Liver (tissue), 9 donors: ENCODE data around the gene DNAAF3. TPM values are rescaled to one million over a fixed set of nuclear protein-coding genes. Genes with fewer than 3 reads are reported as not detected.

Experiments
- DNase-seq: peaks from one replicate; pipeline ENCODE4 v3.0.0-alpha.2; 2017; ENCODE audit warnings: low spot score
- H3K27ac ChIP-seq, 2 donors: one replicate each; pipeline ENCODE4 v1.7.0; 2013; ENCODE audit warnings: inconsistent platforms in 2 of 2, low read length in 2 of 2, control low read depth in 1 of 2, low read depth in 1 of 2, mild to moderate bottlenecking in 1 of 2
- H3K27me3 ChIP-seq, 4 donors: one replicate each; pipeline versions ENCODE4 v1.6.1 to v1.7.0; 2013; ENCODE audit warnings: low read length in 3 of 4, inconsistent platforms in 1 of 4, mild to moderate bottlenecking in 1 of 4, moderate library complexity in 1 of 4; ENCODE audit not compliant: control insufficient read depth in 4 of 4, insufficient read depth in 4 of 4
- H3K36me3 ChIP-seq, 4 donors: one replicate each; pipeline versions ENCODE4 v1.6.1 to v1.7.0; 2013; ENCODE audit warnings: low read length in 3 of 4, mild to moderate bottlenecking in 3 of 4, low read depth in 1 of 4, moderate library complexity in 1 of 4; ENCODE audit not compliant: control insufficient read depth in 4 of 4, insufficient read depth in 3 of 4
- H3K4me1 ChIP-seq, 4 donors: one replicate each; pipeline versions ENCODE4 v1.6.1 to v1.7.0; 2013; ENCODE audit warnings: low read length in 3 of 4, mild to moderate bottlenecking in 3 of 4, moderate library complexity in 1 of 4; ENCODE audit not compliant: control insufficient read depth in 4 of 4, insufficient read depth in 4 of 4
- H3K4me3 ChIP-seq, 3 donors: one replicate each; pipeline versions ENCODE4 v1.6.1 to v1.7.0; 2013; ENCODE audit warnings: low read length in 3 of 3, control low read depth in 1 of 3, low read depth in 1 of 3, mild to moderate bottlenecking in 1 of 3
- H3K9ac ChIP-seq, 2 donors: one replicate each; pipeline ENCODE4 v1.7.0; 2013; ENCODE audit warnings: low read length in 2 of 2, mild to moderate bottlenecking in 2 of 2, moderate library complexity in 2 of 2, control low read depth in 1 of 2, low read depth in 1 of 2
- H3K9me3 ChIP-seq, 4 donors: one replicate each; pipeline versions ENCODE4 v1.6.1 to v1.7.0; 2013; ENCODE audit warnings: low read length in 3 of 4; ENCODE audit not compliant: control insufficient read depth in 4 of 4
- ATF3 ChIP-seq: IDR thresholded peaks from 2 replicates; pipeline ENCODE4 v1.6.1; 2016; ENCODE audit warnings: antibody characterized with exemption
- EGR1 ChIP-seq, 2 donors: IDR thresholded peaks; 2 replicates each; pipeline ENCODE4 v1.6.1; 2016 to 2018; ENCODE audit warnings: antibody characterized with exemption in 2 of 2, low read depth in 2 of 2
- FOXA1 ChIP-seq: IDR thresholded peaks from 2 replicates; pipeline ENCODE4 v1.6.1; 2016; ENCODE audit warnings: antibody characterized with exemption
- FOXA2 ChIP-seq: IDR thresholded peaks from 2 replicates; pipeline ENCODE4 v1.6.1; 2016; ENCODE audit warnings: antibody characterized with exemption
- GABPA ChIP-seq, 2 donors: IDR thresholded peaks in 1 of 2; conservative IDR thresholded peaks in 1 of 2; 2 replicates each; pipeline ENCODE4 v1.6.1; 2016; ENCODE audit warnings: antibody characterized with exemption in 2 of 2, mild to moderate bottlenecking in 1 of 2, moderate library complexity in 1 of 2
- HNF4A ChIP-seq, 2 donors: conservative IDR thresholded peaks; 2 replicates each; pipeline ENCODE4 v1.6.1; 2016; ENCODE audit warnings: antibody characterized with exemption in 2 of 2, mild to moderate bottlenecking in 2 of 2
- HNF4G ChIP-seq: IDR thresholded peaks from 2 replicates; pipeline ENCODE4 v1.6.1; 2016; ENCODE audit warnings: antibody characterized with exemption
- JUND ChIP-seq, 2 donors: IDR thresholded peaks; 2 replicates each; pipeline ENCODE4 v1.6.1; 2016; ENCODE audit warnings: antibody characterized with exemption in 2 of 2
- MAX ChIP-seq: IDR thresholded peaks from 2 replicates; pipeline ENCODE4 v1.6.1; 2016; ENCODE audit warnings: antibody characterized with exemption
- NR2F2 ChIP-seq: IDR thresholded peaks from 2 replicates; pipeline ENCODE4 v1.6.1; 2016; ENCODE audit warnings: antibody characterized with exemption
- RAD21 ChIP-seq, 2 donors: IDR thresholded peaks; 2 replicates each; pipeline ENCODE4 v1.6.1; 2016; ENCODE audit warnings: antibody characterized with exemption in 2 of 2, mild to moderate bottlenecking in 2 of 2
- RXRA ChIP-seq, 2 donors: IDR thresholded peaks; 2 replicates each; pipeline ENCODE4 v1.6.1; 2017 to 2018; ENCODE audit warnings: antibody characterized with exemption in 2 of 2, mild to moderate bottlenecking in 1 of 2
- SP1 ChIP-seq: IDR thresholded peaks from 2 replicates; pipeline ENCODE4 v1.6.1; 2018; ENCODE audit warnings: antibody characterized with exemption, mild to moderate bottlenecking
- TAF1 ChIP-seq: conservative IDR thresholded peaks from 2 replicates; pipeline ENCODE4 v1.6.1; 2016; ENCODE audit warnings: antibody characterized with exemption, mild to moderate bottlenecking
- YY1 ChIP-seq: IDR thresholded peaks from 2 replicates; pipeline ENCODE4 v1.6.1; 2016; ENCODE audit warnings: antibody characterized with exemption, mild to moderate bottlenecking
- WGBS: extraction: QIAGEN DNeasy Blood & Tissue Kit; methylation state at CpG from one replicate; pipeline ENCODE4 v1.1.7; 2013; 5-methylcytosine and 5-hydroxymethylcytosine counted together
- polyA plus RNA-seq, 2 donors: library from polyadenylated mRNA; stranded (reverse) in 1 of 2; unstranded in 1 of 2; fragments of 200-250 nt in 1 of 2; fragments of >200 nt in 1 of 2; fragmentation: Nextera tagmentation in 1 of 2; extraction: Ambion mirVana in 1 of 2; gene quantifications; one replicate each; pipeline versions ENCODE4 v1.2.1 to v1.2.3, GENCODE V29; 2013 to 2015
- total RNA-seq, 2 donors: library from RNA; depleted of rRNA; stranded (reverse); fragments of >200 nt; gene quantifications; one replicate each; pipeline ENCODE4 v1.2.3, GENCODE V29; 2014
- TF ChIP-seq, protein P1 (sequence below): IDR thresholded peaks from 2 replicates; pipeline ENCODE4 v1.6.1; 2016; ENCODE audit warnings: antibody characterized with exemption
- TF ChIP-seq, protein P2 (sequence below): fragments of 150-350 bp; IDR thresholded peaks from 2 replicates; pipeline ENCODE4 v1.5.1; 2017; ENCODE audit warnings: improper control_type of control experiment, low read depth, low read length; ENCODE audit not compliant: missing input control
- TF ChIP-seq, protein P3 (sequence below): IDR thresholded peaks from 2 replicates; pipeline ENCODE4 v1.6.1; 2016; ENCODE audit warnings: antibody characterized with exemption, mild to moderate bottlenecking
- donor health status: healthy.
- donor health status: healthy.
- donor health status: healthy.
- donor health status: healthy.
- donor health status: healthy.

DNAAF3 gene
- total and polyA plus RNA-seq, 4 donors: 0.18 to 0.64 (median 0.37) TPM

GRCh38 chr19:55119053-55119452, 47.4 kb downstream of the DNAAF3 start:
- H3K4me1 ChIP-seq: peaks cover 6 to 33% (median 22%) of the 10 kb centered on the region in 4 donors
- H3K9ac ChIP-seq: no peak overlapping the region
- no peak overlapping the region for H3K4me3 ChIP-seq
- no peak for DNase-seq
- H3K36me3 ChIP-seq: no peaks in the 10 kb centered on the region
- no peaks in the 10 kb centered on the region for H3K27me3 ChIP-seq
- no peak overlapping the region for H3K27ac ChIP-seq
- no peaks in the 10 kb centered on the region for H3K9me3 ChIP-seq
- WGBS: 83% methylated on average over 14 of the region's 14 CpGs
- TF ChIP-seq, protein P1, sequence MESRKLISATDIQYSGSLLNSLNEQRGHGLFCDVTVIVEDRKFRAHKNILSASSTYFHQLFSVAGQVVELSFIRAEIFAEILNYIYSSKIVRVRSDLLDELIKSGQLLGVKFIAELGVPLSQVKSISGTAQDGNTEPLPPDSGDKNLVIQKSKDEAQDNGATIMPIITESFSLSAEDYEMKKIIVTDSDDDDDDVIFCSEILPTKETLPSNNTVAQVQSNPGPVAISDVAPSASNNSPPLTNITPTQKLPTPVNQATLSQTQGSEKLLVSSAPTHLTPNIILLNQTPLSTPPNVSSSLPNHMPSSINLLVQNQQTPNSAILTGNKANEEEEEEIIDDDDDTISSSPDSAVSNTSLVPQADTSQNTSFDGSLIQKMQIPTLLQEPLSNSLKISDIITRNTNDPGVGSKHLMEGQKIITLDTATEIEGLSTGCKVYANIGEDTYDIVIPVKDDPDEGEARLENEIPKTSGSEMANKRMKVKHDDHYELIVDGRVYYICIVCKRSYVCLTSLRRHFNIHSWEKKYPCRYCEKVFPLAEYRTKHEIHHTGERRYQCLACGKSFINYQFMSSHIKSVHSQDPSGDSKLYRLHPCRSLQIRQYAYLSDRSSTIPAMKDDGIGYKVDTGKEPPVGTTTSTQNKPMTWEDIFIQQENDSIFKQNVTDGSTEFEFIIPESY: no peak
- TF ChIP-seq RAD21 (IDR thresholded peaks at IDR 0.05): no peak
- TF ChIP-seq HNF4A (conservative IDR thresholded peaks at IDR 0.05): no peak

- Histone ChIP-seq H3K9me3 (no peaks in the 10 kb centered on the region), H3K9ac (peak overlapping the region in 1 of 2 donors; percentile 39), H3K36me3 (no peaks in the 10 kb centered on the region), H3K4me1 (peaks cover 6 to 35% (median 24%) of the 10 kb centered on the region in 4 donors), H3K27me3 (no peaks in the 10 kb centered on the region), H3K27ac (peak overlapping the region; percentile 68 to 70), H3K4me3 (peak overlapping the region; percentile 65 to 88 (median 66))
- TF ChIP-seq FOXA1 (no peak), GABPA (IDR thresholded peaks at IDR 0.05 in 1 of 2, conservative IDR thresholded peaks at IDR 0.05 in 1 of 2) (peak in 1 of 2 donors; percentile 69), HNF4A (conservative IDR thresholded peaks at IDR 0.05) (peak; percentile 59 to 61), SP1 (peak; percentile 66), RAD21 (IDR thresholded peaks at IDR 0.05) (no peak), NR2F2 (peak; percentile 64), HNF4G (no peak), EGR1 (IDR thresholded peaks at IDR 0.05; ENCODE audit: low read depth in 2 of 2) (no peak), YY1 (peak; percentile 78), RXRA (IDR thresholded peaks at IDR 0.05) (peak; percentile 80 to 90), FOXA2 (no peak), JUND (IDR thresholded peaks at IDR 0.05) (no peak), TAF1 (no peak), MAX (peak; percentile 58), ATF3 (no peak)
- TF ChIP-seq, protein P2, sequence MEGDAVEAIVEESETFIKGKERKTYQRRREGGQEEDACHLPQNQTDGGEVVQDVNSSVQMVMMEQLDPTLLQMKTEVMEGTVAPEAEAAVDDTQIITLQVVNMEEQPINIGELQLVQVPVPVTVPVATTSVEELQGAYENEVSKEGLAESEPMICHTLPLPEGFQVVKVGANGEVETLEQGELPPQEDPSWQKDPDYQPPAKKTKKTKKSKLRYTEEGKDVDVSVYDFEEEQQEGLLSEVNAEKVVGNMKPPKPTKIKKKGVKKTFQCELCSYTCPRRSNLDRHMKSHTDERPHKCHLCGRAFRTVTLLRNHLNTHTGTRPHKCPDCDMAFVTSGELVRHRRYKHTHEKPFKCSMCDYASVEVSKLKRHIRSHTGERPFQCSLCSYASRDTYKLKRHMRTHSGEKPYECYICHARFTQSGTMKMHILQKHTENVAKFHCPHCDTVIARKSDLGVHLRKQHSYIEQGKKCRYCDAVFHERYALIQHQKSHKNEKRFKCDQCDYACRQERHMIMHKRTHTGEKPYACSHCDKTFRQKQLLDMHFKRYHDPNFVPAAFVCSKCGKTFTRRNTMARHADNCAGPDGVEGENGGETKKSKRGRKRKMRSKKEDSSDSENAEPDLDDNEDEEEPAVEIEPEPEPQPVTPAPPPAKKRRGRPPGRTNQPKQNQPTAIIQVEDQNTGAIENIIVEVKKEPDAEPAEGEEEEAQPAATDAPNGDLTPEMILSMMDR: no peak
- TF ChIP-seq, protein P3, sequence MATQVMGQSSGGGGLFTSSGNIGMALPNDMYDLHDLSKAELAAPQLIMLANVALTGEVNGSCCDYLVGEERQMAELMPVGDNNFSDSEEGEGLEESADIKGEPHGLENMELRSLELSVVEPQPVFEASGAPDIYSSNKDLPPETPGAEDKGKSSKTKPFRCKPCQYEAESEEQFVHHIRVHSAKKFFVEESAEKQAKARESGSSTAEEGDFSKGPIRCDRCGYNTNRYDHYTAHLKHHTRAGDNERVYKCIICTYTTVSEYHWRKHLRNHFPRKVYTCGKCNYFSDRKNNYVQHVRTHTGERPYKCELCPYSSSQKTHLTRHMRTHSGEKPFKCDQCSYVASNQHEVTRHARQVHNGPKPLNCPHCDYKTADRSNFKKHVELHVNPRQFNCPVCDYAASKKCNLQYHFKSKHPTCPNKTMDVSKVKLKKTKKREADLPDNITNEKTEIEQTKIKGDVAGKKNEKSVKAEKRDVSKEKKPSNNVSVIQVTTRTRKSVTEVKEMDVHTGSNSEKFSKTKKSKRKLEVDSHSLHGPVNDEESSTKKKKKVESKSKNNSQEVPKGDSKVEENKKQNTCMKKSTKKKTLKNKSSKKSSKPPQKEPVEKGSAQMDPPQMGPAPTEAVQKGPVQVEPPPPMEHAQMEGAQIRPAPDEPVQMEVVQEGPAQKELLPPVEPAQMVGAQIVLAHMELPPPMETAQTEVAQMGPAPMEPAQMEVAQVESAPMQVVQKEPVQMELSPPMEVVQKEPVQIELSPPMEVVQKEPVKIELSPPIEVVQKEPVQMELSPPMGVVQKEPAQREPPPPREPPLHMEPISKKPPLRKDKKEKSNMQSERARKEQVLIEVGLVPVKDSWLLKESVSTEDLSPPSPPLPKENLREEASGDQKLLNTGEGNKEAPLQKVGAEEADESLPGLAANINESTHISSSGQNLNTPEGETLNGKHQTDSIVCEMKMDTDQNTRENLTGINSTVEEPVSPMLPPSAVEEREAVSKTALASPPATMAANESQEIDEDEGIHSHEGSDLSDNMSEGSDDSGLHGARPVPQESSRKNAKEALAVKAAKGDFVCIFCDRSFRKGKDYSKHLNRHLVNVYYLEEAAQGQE: peak; percentile 24
- TF ChIP-seq, protein P1: peak; percentile 20
- 18% methylated on average over 22 of the region's 22 CpGs for WGBS
- peak; percentile 79 for DNase-seq
Observed at GRCh38 chr19:55118401-55118991, 47.9 kb downstream of the DNAAF3 start.
